GM21723 (cell line): ENCODE measurements around the gene NBPF3.

Experiments used
- ATAC-seq: cut with Tn5 transposase; IDR thresholded peaks from one replicate; pipeline ENCODE4 v1.9.1; 2021; ENCODE audit warnings: mild to moderate bottlenecking, moderate library complexity; ENCODE audit not compliant: unreplicated experiment

NBPF3 gene

GRCh38 chr1:21492356-21492625 is 52.4 kb downstream of the NBPF3 start:
- ATAC-seq = no peak

GRCh38 chr1:21494196-21494595 is 54.3 kb downstream of the NBPF3 start:
- ATAC-seq = no peak

- ATAC-seq = no peak
Measured at GRCh38 chr1:21495225-21495820, 55.4 kb downstream of the NBPF3 start.

- no peak for ATAC-seq
Measured at GRCh38 chr1:21496063-21496462, 56.1 kb downstream of the NBPF3 start.

- ATAC-seq = no peak
Measured at GRCh38 chr1:21496886-21497285, 56.9 kb downstream of the NBPF3 start.

GRCh38 chr1:21497466-21498061 is 57.6 kb downstream of the NBPF3 start:
- ATAC-seq = no peak

- no peak for ATAC-seq
Measured at GRCh38 chr1:21499283-21499950, 59.5 kb downstream of the NBPF3 start.

GRCh38 chr1:21503706-21504377 is 63.9 kb downstream of the NBPF3 start:
- no peak for ATAC-seq

- ATAC-seq = no peak
Measured at GRCh38 chr1:21506804-21507203, 66.9 kb downstream of the NBPF3 start.

GRCh38 chr1:21507511-21508270 is 67.8 kb downstream of the NBPF3 start:
- ATAC-seq = no peak

GRCh38 chr1:21508580-21509350 is 68.8 kb downstream of the NBPF3 start:
- no peak for ATAC-seq

- ATAC-seq = no peak
Measured at GRCh38 chr1:21509351-21510112, 69.6 kb downstream of the NBPF3 start, which contains the start of gene ALPL. Gene ALPL (plus strand): TSS chr1:21509423. CDS start chr1:21554082, 44,659 bp downstream.

GRCh38 chr1:21510113-21510493 is 70.2 kb downstream of the NBPF3 start:
- no peak for ATAC-seq

- ATAC-seq = no peak
Measured at GRCh38 chr1:21510885-21511578, 71.1 kb downstream of the NBPF3 start.

- ATAC-seq = no peak
Measured at GRCh38 chr1:21511579-21512522, 71.9 kb downstream of the NBPF3 start.

GRCh38 chr1:21514245-21514644 is 74.3 kb downstream of the NBPF3 start:
- peak; percentile 73 for ATAC-seq

GRCh38 chr1:21517161-21517589 is 77.2 kb downstream of the NBPF3 start:
- no peak for ATAC-seq
